ENCODE measurements around the gene MUC2.

MUC2 gene

DNA sequence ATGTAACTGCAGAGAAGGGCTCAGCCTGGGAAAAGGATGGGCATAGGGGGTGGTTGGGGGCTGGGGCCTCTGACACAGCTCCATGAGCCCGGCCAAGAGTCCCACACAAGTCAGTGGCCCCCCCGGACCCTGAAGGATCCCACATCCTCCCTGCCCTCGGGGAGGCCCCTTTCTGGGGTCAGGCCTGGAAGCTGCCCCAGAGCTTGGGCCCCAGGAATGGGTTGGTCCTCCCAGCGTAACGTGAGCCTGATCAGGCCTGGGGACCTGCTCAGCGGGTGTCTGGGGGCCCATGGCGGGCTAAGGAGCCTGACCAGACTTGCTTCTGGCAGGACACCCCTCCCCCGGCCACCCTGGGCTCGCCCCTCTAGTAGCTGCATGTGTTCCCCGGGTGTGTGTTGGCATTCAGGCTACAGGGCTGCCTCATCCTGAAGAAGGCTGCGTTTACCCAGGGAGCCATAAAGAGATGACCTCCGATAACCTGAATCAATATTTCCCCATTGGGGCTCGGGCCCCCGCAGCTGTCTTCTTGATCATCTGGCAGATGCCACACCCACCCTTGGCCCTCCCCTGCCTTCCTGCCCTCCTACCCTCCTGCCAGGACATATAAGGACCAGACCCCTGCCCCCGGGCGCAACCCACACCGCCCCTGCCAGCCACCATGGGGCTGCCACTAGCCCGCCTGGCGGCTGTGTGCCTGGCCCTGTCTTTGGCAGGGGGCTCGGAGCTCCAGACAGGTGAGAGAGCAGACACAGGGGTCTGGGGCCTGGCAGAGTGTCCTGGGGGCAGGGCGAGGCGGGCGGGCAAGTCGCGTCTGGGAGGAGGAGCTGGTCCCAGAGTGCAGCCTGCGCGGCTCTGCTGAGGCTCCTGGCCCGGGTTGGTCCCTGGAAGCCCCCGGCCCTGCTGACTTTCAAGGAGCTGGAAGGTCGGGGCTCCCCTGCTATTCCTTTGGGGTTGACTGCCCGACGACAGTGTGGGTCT, at the start of gene MUC2:
TSS of gene MUC2 (plus strand) at position 631 of the 978 bp plus-strand sequence.
- no peak for DNase-seq

DNA sequence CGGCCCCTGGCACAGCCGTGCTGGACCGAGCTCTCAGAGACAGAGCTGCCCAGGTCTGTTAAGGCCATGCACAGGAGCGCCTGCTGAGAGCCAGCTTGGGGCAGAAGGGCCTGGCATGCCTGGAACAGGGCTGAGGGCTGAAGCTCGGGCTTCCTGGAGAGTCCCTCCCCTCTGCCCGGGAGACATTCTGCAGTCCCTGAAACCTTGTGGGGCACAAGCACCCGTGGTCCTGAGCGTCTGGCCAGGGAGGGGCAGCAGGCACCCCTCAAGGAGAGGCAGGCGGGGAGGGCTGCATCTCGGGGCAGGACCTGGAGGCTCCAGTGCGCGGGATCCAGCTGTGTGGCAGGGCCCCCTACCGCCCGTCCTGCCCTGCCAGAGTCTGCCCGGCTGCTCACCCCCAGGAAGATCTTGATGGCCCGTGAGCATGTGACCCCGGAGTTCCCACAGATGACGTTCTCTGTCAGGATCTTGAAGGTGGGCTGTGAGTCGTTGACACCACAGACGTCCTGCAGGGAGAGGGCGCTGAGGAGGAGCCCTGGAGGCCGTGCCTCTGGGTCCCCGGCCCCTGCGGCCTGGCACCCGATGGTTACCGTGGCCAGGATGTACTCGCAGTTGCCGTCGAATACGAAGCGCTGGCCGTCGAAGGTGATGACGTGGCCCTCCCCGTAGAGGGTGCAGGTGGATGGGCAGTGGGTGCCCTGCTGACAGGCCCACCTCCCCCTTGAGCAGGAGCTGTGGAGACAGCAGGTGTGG, 49.1 kb upstream of the MUC2 start:
- no peak for DNase-seq

DNA sequence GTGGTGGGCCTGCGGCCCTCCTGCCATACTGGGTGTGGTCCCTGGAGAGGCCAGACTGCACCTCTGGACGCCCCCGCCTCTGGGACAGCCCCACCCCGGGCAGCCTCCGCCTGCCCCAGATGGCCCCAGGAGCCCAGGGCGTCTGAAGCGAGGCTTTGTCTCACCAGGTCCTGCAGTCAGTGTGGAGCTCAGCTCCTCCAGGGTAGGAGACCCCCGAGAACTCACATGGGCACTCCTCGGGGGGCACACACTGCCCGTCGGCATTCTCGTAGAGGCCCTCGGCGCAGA, 48.6 kb upstream of the MUC2 start:
- DNase-seq, result no peak

DNA sequence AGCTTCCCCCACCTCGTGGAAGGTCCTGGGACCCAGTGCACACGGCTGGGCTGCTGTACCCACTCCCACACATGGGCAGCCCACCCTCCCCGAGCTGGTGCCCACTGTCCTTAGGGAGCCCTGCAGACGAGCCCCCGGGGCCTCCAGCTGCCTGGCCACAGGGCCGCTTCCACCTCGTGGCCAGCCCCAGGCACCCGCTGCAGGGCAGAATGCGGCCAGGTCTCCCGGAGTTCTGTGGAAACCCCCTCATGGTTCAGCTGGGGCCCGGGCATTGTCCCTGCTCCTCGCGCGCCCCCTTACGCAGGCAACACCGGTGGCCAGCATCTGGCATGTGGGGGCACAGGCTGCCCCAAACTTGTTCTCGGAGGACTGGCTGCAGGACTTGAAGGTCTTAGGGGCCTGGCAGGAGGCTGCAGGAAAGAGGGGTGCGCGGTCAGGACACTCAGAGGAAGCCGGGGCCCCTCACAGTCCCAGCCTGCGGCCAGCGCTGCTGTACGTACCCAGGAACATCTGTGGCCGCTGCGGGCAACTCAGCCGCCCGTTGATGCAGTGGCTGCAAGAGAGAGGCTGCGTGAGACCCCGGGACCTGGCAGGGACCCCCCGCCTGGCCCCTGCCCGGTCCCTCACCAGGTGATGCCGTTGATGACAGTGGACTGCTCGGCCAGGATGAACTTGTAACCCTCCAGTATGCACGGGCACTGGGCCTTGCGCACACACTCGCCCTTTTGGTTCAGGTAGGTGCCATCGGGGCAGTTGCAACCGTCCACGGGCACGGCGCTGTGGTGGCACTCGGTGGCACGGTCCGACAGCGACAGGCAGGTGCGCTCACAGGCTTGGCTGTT, 47.8 kb upstream of the MUC2 start:
- no peak for DNase-seq

DNA sequence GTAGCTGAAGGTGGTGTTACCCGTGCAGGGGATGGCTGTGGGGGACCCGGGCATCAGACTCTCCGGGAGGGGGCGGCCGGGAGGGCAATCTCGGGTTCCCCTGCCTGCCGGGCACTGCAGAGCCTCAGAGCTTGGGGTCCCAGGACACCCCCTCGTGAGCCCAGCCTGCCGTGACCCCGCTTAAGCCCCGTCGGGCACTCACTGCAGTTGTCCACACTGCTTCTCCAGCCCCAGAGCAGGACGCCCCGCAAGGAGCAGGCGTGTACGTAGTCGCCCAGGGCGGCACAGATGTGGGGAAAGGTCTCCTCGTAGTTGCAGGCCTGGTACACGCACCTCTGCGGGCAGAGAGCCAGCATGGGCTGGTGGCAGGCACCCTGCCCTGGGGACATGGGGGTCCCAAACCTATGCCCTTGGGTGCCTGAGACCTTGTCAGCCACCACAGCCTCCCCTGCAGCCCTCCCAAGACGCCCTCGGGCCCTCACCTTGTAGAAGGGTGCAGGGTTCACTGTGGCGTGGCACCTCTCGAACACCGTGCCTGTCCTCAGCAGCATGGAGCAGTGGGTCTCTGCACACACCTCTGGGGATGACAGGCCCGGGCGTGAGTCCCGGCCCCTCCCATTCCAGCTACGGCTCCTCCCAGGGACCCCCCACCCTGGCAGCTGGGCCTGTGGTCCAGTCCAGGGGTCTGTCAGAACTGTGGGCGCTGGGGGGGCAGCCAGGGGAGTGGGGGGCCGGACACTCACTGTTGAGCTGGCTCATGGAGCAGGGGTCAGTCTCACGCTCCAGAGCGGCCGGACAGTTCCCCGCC, 47.0 kb upstream of the MUC2 start:
- DNase-seq, result no peak

DNA sequence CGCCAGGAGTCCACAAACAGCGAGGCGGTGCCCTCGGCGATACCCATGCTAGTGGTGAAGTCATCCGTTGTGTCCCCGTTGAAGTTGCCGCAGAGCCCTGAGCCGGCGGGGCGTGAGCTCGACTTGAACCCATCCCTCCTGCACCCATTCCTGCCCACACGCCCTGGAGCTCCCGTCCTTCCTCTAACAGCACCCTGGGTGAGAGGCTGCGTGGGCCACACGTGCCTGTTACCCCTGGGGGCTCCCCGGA, 46.5 kb upstream of the MUC2 start:
- no peak for DNase-seq

DNA sequence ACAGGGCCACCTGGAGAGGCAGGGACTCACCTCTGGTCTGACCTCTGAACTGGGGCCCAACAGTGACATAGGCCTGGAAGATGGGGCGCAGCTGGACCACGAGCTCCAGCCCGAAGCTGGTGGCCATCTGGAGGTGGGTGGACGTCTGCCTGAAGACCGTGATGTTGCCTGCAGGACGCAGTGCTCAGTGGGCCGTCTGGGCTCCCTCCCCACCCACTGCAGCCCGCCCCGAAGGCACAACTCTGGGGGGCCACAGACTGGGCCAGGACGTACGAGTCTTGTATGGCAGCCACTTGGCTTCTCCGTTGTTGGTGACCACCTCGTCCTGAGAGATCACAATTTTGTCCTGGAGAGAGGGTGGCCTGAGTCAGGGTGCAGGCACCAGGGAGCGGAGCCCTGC, 46.1 kb upstream of the MUC2 start:
- no peak for DNase-seq

DNA sequence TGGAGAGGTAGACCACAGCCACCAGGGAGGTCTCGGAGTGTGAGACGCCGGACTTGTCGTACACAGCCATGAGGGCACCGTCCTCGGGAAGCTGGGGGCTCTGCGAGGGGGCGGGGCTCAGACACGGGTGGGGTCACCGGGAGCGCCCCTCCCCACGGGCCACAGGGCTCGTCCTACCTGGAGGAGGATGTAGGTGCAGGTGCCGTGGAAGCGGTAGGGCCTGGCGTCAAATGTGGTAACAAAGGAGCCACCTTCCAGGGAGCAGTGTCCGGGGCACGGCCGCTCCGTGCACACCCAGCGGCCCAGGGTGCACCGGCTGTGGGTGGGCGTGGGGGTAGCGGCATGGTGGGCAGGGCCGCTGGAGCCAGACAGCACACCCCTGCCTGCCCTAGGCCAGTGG, 45.6 kb upstream of the MUC2 start:
- no peak for DNase-seq

DNA sequence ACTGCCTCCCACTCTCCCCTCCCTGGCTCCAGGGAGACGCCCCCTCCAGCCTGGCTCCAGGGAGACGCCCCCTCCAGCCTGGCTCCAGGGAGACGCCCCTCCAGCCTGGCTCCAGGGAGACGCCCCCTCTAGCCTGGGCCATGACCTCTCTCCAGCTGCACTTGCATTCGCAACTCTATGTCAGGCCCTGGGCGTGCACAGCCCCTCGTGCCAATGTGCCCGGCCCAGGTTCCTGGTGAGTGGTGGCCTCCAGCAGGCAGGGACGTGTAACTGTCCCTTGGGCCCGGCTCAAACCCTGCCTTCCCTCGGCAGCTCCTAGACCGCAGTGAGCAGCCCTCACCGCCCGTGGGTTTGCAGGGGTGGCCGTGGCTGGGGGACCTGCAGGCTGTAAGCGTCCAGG, 45.0 kb upstream of the MUC2 start:
- no peak for DNase-seq

DNA sequence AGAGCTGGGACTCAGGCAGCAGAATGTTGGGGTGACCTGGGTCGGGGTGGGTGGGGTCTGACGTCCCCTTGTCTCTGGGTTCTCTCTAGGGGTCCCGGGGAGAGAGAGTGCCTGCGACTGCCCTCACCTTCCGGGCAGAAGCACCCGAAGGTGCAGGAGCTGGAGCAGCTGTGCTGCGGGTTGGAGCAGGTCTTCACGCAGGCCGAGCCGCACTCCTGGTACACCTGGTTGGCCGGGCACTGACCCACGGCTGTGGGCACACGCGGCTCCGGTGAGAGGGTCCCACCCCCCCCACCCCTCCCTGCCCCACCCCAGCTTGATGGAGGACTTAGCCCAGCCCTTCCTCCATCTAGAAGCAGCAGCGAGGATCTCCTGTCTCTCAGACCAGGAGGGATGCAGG, 44.6 kb upstream of the MUC2 start:
- no peak for DNase-seq

DNA sequence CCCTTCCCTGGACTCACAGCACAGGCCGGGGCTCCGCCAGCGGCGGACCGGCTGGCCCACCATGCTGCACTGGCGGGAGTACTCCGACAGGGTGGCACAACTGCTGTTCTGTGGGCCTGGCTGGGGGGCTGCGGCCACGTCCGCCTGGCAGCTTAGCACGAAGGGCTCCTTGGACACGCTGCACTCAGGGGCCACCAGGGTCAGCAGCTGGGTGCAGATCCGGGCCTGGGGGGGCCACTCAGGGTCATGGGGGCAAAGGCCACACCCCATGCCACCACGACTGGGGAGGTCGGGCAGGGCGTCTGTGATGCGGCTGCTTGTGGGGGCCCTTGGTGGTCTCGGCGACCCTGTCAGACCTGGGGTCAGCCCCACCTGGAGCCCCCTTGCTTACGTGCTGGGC, 44.1 kb upstream of the MUC2 start:
- no peak for DNase-seq

DNA sequence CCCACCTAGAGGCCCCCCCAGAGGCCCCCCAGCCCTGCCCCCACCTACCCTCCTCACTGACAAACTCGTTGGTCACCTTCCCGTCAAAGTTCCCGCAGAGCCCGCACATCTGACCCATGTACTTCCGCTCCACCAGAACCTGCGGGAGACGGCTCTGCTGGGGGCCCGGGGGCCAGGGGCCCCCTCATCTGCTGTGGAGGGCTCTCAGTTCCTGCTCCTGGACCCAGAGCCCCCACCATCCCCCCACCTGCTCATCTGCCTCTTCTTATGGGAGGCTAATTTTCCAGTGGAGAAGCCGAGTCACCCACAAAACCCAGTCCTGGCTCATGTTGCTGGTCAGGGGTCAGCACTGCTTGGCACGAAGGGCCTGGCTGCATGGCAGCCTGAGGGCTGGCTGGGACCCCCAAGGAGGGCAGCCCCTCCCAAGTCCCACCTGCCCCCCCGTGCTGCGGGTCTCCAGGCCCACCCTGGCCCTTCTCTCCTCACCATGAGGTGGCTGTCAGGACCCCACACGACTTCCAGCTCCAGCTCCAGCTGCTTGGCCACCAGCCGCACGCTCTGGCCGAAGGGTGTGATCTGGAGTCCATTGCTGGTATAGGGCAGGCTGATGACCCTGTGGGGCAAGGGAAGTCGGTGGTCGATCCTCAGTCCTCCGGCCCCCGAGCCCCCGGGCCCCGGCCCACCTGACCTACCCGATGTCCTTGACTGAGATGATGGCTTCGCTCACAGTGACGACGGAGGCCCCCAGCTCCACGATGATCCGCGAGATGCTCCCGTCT, 43.4 kb upstream of the MUC2 start:
- DNase-seq, result no peak

DNA sequence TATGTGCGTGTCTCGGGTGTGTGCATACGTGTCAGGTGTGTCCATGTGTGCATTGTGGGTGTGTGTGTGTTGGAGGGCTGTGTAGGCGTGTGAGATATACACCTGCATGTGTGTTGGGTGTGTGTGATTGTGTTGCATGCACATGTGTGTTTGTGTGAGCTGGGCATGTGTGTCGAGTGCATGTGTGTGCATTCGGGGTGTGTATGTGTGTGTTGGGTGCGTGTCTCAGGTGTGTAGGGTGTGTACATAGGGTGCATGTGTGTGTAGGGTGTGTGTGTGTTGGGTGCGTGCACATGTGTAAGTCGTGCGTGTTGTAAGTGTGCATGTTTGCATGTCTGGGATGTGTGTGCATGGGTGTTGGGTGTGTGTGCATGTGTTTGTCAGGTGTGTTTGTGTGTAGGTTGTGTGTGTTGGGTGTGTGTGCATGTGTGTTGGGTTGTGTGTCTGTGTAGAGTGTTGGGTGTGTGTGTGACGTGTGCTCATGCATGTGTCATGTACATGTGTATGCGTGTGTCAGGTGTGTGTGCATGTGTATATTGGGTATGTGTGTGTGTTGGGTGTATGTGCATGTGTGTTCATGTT, 42.3 kb upstream of the MUC2 start:
- no peak for DNase-seq

DNA sequence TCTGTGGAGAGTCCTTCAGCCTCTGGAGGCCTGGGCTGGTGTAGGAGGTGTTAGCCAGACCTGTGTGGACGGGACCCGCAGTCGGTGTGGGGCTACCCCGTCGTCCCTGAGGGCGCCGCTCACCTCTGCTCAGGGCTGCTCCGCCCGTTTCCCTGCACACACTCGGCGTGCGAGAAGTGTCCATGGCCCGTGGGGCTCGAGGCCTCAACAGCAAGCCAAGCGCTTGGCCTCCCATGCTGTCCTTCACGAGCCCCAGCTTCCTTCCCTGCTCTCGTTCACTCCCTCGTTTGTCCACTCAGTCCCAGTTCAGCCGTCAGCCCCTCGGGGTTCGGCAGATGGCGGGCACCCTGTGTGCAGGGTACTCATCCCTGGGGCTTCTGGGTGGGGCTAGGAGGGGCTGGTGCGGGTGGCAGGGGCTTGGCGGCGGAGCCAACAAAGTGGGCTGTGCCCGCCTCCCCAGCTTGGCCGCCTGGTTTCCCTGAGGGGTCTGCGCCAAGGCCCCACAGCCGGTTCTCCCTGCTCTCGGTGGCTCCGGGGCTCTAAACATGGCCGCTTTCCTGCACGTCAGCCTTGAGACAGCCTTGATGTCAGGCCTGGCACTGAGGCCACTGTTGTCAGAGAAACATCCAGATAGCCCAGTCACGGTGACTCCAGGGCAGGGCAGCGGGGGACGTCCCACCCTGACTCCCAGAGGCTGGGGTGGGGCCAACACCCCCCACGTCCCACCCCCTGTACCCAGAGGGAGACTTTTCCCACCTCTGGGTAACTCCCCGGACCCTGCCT, 41.5 kb upstream of the MUC2 start:
- no peak for DNase-seq

DNA sequence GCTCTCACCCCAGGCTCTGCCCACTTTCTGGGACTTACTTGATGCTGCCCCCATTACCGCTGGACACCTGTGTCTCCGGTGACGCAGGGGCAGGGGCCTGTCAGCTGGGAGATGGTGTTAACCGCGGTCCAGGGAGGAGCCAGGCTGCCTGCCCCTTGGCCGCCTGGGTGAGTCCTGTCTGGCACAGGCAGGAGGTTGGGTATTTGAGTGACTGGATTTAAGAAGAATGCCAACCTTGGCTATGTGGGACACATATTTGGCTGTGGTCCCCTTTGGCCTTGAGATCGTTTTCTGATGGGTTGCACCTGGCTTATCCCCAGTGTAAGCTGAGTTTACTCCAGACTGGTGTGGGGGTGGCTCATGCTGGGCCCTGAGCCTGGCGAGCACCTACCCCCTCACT, 40.7 kb upstream of the MUC2 start:
- DNase-seq, result no peak

DNA sequence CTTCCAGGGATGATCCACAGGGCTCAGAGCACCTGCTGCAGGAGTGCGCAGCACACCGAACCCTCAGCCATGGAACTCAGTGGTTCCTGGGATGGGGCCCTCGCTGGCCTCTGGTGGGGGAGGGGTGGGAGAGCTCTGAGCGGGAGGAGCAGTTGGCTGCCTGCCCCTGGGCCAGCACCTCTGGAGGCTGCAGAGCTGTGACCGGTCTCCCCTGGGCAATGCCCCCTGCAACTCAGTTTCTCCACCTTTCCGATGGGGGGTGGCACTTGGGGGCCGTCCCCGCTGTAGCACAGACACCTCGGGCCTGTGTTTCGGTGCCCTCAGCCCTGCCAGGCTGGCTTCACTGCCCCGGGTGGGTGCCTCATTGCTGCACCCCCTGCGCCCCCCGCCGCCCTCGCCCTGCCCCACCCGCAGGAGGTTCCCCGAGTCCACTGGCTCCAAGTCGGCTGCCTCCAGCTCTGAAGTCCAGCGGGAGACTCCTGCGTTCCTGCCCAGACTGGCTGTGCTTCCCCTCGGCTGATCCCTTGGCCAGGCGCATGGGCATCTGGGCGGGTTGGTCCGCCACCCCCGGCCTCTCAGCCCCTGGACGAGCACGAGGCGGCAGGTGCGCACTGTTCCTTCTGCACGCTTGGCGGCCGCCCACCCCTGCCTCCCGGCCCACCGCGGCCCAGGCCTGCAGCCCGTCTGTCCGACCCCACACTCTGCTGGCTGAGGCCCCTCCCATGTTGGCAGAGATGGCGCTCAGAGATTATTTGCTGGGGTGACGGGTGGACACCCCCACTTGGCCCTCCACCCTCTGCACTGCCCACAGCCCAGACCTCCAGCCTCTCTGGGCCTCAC, 40.0 kb upstream of the MUC2 start:
- no peak for DNase-seq

DNA sequence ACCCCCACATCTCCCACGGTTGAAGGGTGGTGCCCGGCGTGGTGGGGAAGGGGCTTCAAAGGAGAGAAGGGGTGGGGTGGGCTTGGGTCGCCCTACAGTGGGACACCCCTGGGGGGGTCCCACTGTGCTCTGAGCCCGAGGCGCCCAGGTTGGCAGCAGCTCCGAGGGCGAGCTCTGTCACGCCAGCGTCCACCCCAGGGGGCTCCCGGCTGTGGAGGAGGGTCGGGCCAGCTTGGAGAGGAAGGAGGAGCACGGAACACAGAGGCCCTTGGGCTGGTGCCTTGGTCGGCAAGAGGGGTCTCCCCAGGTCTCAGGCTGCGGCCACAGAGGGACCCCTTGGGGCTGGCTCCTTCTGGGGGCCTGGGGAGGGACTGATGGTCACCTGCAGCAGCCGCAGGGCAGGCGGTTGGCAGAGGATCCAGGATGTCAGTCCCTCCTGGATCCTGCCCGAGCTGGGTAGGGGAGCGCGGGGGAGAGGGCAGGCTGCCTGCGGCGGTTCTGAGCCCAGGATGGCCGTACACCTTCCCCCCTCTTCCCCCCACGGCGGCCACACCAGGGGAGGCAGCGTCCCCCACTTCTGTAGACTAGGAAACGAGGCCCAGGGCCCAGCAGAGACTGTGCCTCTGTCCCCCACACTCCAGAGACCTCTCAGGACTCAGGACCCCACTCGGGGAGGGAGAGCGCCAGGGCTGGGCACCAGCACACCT, 38.9 kb upstream of the MUC2 start:
- no peak for DNase-seq

DNA sequence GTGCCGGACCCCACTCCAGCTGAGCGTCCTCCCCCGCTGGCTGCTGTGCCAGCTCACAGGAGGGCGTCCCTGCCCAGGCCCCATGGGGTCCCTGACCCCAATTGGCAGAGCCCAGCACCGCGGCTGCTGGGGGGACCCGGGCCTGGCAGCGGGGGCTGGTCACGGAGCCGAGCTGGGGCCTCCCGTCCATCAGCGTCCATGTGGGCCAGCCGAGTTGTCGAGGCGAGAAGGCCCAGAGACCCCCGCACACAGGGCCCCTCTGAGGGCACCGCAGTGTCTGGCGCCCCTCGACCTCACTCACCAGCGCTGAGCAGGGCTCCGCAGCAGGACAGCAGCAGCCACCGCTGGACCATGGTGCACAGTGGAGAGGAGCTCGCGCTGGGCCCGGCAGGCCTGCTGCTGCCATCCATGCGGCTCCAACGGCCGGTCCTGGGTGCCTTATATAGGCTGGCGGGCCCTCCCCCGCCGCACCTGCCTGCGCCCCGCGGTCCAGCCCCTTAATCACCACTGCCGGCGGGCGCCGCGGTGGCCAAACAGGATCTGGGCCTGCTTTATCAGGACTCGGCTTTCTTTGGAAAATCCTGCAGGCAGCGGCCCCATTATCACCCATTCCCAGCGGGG, 38.3 kb upstream of the MUC2 start, which contains the start of gene MUC6:
TSS of gene MUC6 (minus strand) at position 416 of the 621 bp plus-strand sequence. CDS start at position 353, 63 bp downstream.
- DNase-seq, result no peak

DNA sequence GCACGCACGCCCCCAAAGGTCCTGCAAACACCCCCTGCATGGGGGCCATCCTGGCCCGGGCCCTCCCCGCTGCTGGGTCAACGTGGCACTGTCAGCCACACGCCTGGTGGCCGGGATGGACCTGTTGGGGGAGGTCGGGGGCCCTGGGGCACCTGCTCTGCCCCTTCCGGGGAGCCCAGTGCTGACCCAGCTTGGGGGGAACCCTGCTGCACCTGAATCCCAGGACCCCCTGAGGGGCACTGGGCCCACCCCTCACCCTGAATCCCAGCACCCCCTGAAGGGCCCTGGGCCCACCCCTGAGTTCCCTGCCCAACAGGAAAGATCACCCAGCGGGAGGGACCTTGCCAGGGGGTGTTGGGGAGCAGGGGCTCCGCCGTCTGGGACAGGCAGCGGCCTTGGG, 37.7 kb upstream of the MUC2 start:
- no peak for DNase-seq

Data from stimulated activated naive CD4-positive, alpha-beta T cell treated with Interleukin-2 at 50 U/mL for 16 hours (primary cell).